Prostate gland (tissue), 2 donors: ENCODE measurements around the gene GUCY1A1. TPM values are rescaled to one million over a fixed set of nuclear protein-coding genes. Genes with fewer than 3 reads are reported as not detected.

Source experiments
- DNase-seq: peaks from one replicate; pipeline ENCODE4 v3.0.0-alpha.2; 2019; ENCODE audit warnings: low spot score
- H3K27ac ChIP-seq, 2 donors: fragments of 200-600 bp; sonication (generic); 2 replicates each; pipeline ENCODE4 v1.5.1; 2017 to 2019
- H3K27me3 ChIP-seq: fragments of 200-600 bp; sonication (generic); replicated peaks from 2 replicates; pipeline ENCODE4 v1.5.1; 2019; ENCODE audit not compliant: insufficient read depth
- H3K36me3 ChIP-seq, 2 donors: fragments of 200-600 bp; sonication (generic); 1 replicate in 1 of 2; 2 replicates in 1 of 2; pipeline versions ENCODE4 v1.5.1 to v1.8.1; 2017 to 2019
- H3K4me1 ChIP-seq: fragments of 200-600 bp; sonication (generic); replicated peaks from 2 replicates; pipeline ENCODE4 v1.5.1; 2019
- H3K4me3 ChIP-seq, 2 donors: fragments of 200-600 bp; sonication (generic); 2 replicates each; pipeline ENCODE4 v1.5.1; 2017 to 2019
- H3K9me3 ChIP-seq: fragments of 200-600 bp; sonication (generic); 2 replicates; pipeline ENCODE4 v1.5.1; 2017
- CTCF ChIP-seq, 4 experiments: fragments of 200-600 bp in 2 of 4; fragments of 450-650 bp in 2 of 4; sonication (generic) in 2 of 4; IDR thresholded peaks; 1 replicate in 3 of 4; 2 replicates in 1 of 4; pipeline ENCODE4 v1.5.1; 2016 to 2019; ENCODE audit warnings: antibody characterized with exemption in 4 of 4, mild to moderate bottlenecking in 2 of 4, moderate library complexity in 2 of 4
- POLR2A ChIP-seq: fragments of 450-650 bp; IDR thresholded peaks from one replicate; pipeline ENCODE4 v1.6.1; 2016; ENCODE audit warnings: antibody characterized with exemption, mild to moderate bottlenecking
- POLR2AphosphoS5 ChIP-seq: sonication (generic); formaldehyde crosslinking; IDR thresholded peaks from one replicate; pipeline ENCODE4 v1.6.1; 2017; ENCODE audit warnings: antibody characterized with exemption
- WGBS: methylation state at CpG from one replicate; pipeline ENCODE4 v1.1.5; 2018; 5-methylcytosine and 5-hydroxymethylcytosine counted together
- intact Hi-C: fragments of 100-400 bp; cut with DNase I; formaldehyde crosslinking; loops from one replicate; pipeline ENCODE4 v1.14.2; 2022
- total RNA-seq, 2 donors: library from RNA; depleted of rRNA; stranded (reverse); fragments of >200 nt; gene quantifications; one replicate each; pipeline ENCODE4 v1.1.0, GENCODE V29; 2016

The GUCY1A1 gene
- total RNA-seq, 2 donors from 2014 or later = 49.8 to 103 TPM

DNA sequence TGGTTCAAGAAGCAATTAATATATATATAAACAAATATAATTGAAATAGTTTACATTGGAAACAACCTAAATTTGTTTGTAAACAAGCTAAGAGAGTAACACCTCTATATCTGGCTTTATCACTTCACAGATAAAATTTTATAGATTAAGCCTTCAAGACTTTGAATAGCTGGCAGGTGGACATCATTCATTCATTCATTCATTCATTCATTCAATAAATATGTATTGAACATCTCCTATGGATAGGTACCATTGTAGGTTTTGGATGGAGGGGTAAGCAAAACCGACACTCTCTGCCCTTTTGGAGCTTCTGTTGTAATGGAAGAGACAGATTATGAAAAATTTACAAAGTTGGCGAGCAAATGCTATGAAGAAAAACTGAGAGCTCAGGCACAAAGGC is 35.2 kb downstream of the GUCY1A1 start:
- no peaks in the 10 kb centered on the region for H3K4me1 ChIP-seq
- H3K27ac ChIP-seq = no peak overlapping the region
- TF ChIP-seq POLR2A (no peak), POLR2AphosphoS5 (no peak), CTCF (IDR thresholded peaks at IDR 0.05) (no peak)
- no peaks in the 10 kb centered on the region for H3K9me3 ChIP-seq
- intact Hi-C loops = no loop called here
- WGBS = 97% methylated on average over 2 of the region's 2 CpGs
- H3K27me3 ChIP-seq = no peaks in the 10 kb centered on the region
- no peak for DNase-seq
- H3K4me3 ChIP-seq = no peak overlapping the region
- no peaks in the 10 kb centered on the region for H3K36me3 ChIP-seq

- no peak overlapping the region for H3K27ac ChIP-seq
- TF ChIP-seq POLR2A = no peak
- TF ChIP-seq CTCF (IDR thresholded peaks at IDR 0.05) = no peak
- no peaks in the 10 kb centered on the region for H3K4me1 ChIP-seq
- H3K9me3 ChIP-seq = no peaks in the 10 kb centered on the region
- intact Hi-C loops = no loop called here
- no peak overlapping the region for H3K4me3 ChIP-seq
- WGBS = 80% methylated on average over 5 of the region's 5 CpGs
- no peaks in the 10 kb centered on the region for H3K27me3 ChIP-seq
- DNase-seq = no peak
- H3K36me3 ChIP-seq = no peaks in the 10 kb centered on the region
Observed at GRCh38 chr4:155703486-155704247, 37.0 kb downstream of the GUCY1A1 start.

DNA sequence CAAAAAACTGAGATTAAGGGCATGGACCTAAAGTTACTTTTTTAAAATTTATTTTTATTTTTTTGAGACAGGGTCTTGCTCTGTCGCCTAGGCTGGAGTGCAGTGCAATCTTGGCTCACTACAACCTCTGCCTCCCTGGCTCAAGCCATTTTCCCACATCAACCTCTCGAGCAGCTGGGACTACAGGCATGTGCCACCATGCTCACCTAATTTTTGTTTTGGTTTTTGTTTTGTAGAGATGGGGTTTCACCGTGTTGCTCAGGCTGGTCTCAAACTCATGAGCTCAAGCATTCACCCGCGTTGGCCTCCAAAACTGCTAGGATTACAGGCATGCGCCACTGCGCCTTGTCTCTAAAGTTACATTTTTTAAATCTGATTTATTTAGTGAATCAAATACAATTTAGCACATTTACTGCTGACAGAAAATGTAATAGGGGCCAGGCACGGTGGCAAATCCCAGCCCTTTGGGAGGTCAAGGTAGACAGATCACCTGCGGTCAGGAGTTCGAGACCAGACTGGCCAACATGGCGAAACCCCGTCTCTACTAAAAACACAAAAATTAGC is 38.3 kb downstream of the GUCY1A1 start:
- no peak overlapping the region for H3K4me3 ChIP-seq
- intact Hi-C loops = no loop called here

DNA sequence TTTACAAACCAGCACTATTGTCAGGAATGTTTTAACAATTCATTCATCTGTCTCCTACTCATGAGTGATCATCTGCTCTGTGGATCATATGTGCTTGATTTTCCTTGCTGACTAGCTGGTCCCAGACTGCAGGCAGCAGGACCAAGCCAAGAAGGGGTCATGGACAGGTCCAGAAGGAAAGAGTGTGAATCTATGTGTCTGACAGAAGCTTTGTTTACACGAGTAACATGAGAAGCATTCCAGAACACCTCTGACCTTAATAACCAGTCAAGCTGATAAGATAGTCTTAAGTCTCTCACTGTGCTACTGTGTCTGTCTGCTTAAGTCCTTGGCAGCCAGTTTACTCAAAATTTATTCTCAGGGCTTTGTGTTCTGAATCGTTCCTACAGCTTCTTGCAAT is 39.0 kb downstream of the GUCY1A1 start:
- intact Hi-C loops = no loop called here
- WGBS = 11% methylated on average over 2 of the region's 2 CpGs
- H3K27me3 ChIP-seq = no peaks in the 10 kb centered on the region
- no peaks in the 10 kb centered on the region for H3K36me3 ChIP-seq
- H3K4me3 ChIP-seq = no peak overlapping the region
- H3K27ac ChIP-seq = peak overlapping the region in 1 of 2 donors; percentile 32
- TF ChIP-seq CTCF (IDR thresholded peaks at IDR 0.05) = no peak
- peak; percentile 30 for TF ChIP-seq POLR2AphosphoS5
- H3K9me3 ChIP-seq = no peaks in the 10 kb centered on the region
- no peaks in the 10 kb centered on the region for H3K4me1 ChIP-seq
- DNase-seq = no peak

More for the DNA sequence above, 38.3 kb downstream of the GUCY1A1 start:
- H3K36me3 ChIP-seq = no peaks in the 10 kb centered on the region
- DNase-seq = no peak
- H3K9me3 ChIP-seq = no peaks in the 10 kb centered on the region
- H3K27me3 ChIP-seq = no peaks in the 10 kb centered on the region
- no peaks in the 10 kb centered on the region for H3K4me1 ChIP-seq
- WGBS = 91% methylated on average over 12 of the region's 12 CpGs
- H3K27ac ChIP-seq = no peak overlapping the region
- no peak for TF ChIP-seq POLR2A
- TF ChIP-seq CTCF (IDR thresholded peaks at IDR 0.05) = no peak
- TF ChIP-seq POLR2AphosphoS5 = no peak

- Histone ChIP-seq H3K27ac (no peak overlapping the region), H3K27me3 (no peaks in the 10 kb centered on the region), H3K4me1 (no peaks in the 10 kb centered on the region), H3K36me3 (no peaks in the 10 kb centered on the region), H3K9me3 (no peaks in the 10 kb centered on the region), H3K4me3 (no peak overlapping the region)
- intact Hi-C loops = no loop called here
- WGBS = 35% methylated on average over 2 of the region's 2 CpGs
- TF ChIP-seq POLR2AphosphoS5 (no peak), POLR2A (no peak), CTCF (IDR thresholded peaks at IDR 0.05) (no peak)
- DNase-seq = no peak
Observed at GRCh38 chr4:155706147-155706546, 39.5 kb downstream of the GUCY1A1 start.
